ENCODE results near the gene LRRFIP1. TPM values are rescaled to one million over a fixed set of nuclear protein-coding genes. Genes with fewer than 3 reads are reported as not detected.

LRRFIP1 gene
- total and polyA plus RNA-seq, 2 of the 13 experiments (the other 11 are each of a cell fraction or from before 2014, with no cell fraction given): 15.9 to 40.5 TPM

GRCh38 chr2:237733677-237734300 is 106.4 kb downstream of the LRRFIP1 start (continued):
- TF ChIP-seq JDP2 (CRISPR knock-in tag; IDR thresholded peaks at IDR 0.05; ENCODE audit: borderline replicate concordance) (no peak), FOXJ3 (CRISPR knock-in tag; IDR thresholded peaks at IDR 0.05; ENCODE audit: borderline replicate concordance) (peak; percentile 50; the same call in 1 of the 2 replicates), ARNT2 (CRISPR knock-in tag; IDR thresholded peaks at IDR 0.05; ENCODE audit: low read depth) (no peak), ZNF30 (CRISPR knock-in tag; IDR thresholded peaks at IDR 0.05) (no peak), PLSCR1 (CRISPR knock-in tag; IDR thresholded peaks at IDR 0.05; ENCODE audit: borderline replicate concordance) (no peak), ZNF883 (CRISPR knock-in tag; IDR thresholded peaks at IDR 0.05; ENCODE audit: not compliant biosample characterization) (no peak), RNF2 (conservative IDR thresholded peaks at IDR 0.05; ENCODE audit: low read depth) (no peak), ARNT (IDR thresholded peaks at IDR 0.05) (no peak), SKIL (CRISPR knock-in tag; IDR thresholded peaks at IDR 0.05; ENCODE audit: borderline replicate concordance) (peak; percentile 86; the same call in 1 of the 2 replicates), YEATS2 (CRISPR knock-in tag; IDR thresholded peaks at IDR 0.05; ENCODE audit: borderline replicate concordance) (no peak; the same call in 1 of the 2 replicates), ELF4 (CRISPR knock-in tag; IDR thresholded peaks at IDR 0.05; ENCODE audit: borderline replicate concordance) (no peak), PBX2 (CRISPR knock-in tag; IDR thresholded peaks at IDR 0.05) (0 out of 2 replicates have a peak, but pooled peaks have one; percentile 4), ZFP36L2 (CRISPR knock-in tag; IDR thresholded peaks at IDR 0.05) (no peak), ZNF710 (CRISPR knock-in tag; IDR thresholded peaks at IDR 0.05; ENCODE audit: borderline replicate concordance) (peak; percentile 94), ZNF782 (CRISPR knock-in tag; IDR thresholded peaks at IDR 0.05; ENCODE audit: borderline replicate concordance) (no peak), ZBTB3 (CRISPR knock-in tag; IDR thresholded peaks at IDR 0.05; ENCODE audit: borderline replicate concordance, low read depth) (no peak), DRAP1 (CRISPR knock-in tag; IDR thresholded peaks at IDR 0.05) (peak; percentile 64; the same call in 1 of the 2 replicates)

Data from HepG2 (cell line).